Measurements from ENCODE around the gene MTLN. TPM values are rescaled to one million over a fixed set of nuclear protein-coding genes. Genes with fewer than 3 reads are reported as not detected.
A peak's percentile ranks its signal among the peaks of the same experiment; 100 is the strongest.

The MTLN gene
- total RNA-seq, 1 donor, result 45.8 TPM

- DNase-seq (ENCODE audit: low read depth), result peak; percentile 41
- TF ChIP-seq CTCF (IDR thresholded peaks at IDR 0.05; ENCODE audit: insufficient read depth, low read depth, low read length), result no peak
- no peak overlapping the region for H3K4me3 ChIP-seq (ENCODE audit: low read depth, low read length)
These were observed 38.8 kb downstream of the MTLN start for GRCh38 chr2:110173523-110173922.

- DNase-seq (ENCODE audit: low read depth), result no peak
- TF ChIP-seq CTCF (IDR thresholded peaks at IDR 0.05; ENCODE audit: insufficient read depth, low read depth, low read length), result no peak
- H3K4me3 ChIP-seq (ENCODE audit: low read depth, low read length), result no peak overlapping the region
These were observed 39.8 kb downstream of the MTLN start for GRCh38 chr2:110172506-110172905.

- no peak overlapping the region for H3K4me3 ChIP-seq (ENCODE audit: low read depth, low read length)
- TF ChIP-seq CTCF (IDR thresholded peaks at IDR 0.05; ENCODE audit: insufficient read depth, low read depth, low read length), result no peak
- DNase-seq (ENCODE audit: low read depth), result no peak
These were observed 42.2 kb downstream of the MTLN start for GRCh38 chr2:110170102-110170501.

GRCh38 chr2:110167326-110168000 lies 44.9 kb downstream of the MTLN start:
- no peak overlapping the region for H3K4me3 ChIP-seq (ENCODE audit: low read depth, low read length)
- no peak for DNase-seq (ENCODE audit: low read depth)
- TF ChIP-seq CTCF (IDR thresholded peaks at IDR 0.05; ENCODE audit: insufficient read depth, low read depth, low read length), result no peak

GRCh38 chr2:110166266-110166665 lies 46.1 kb downstream of the MTLN start:
- H3K4me3 ChIP-seq (ENCODE audit: low read depth, low read length), result no peak overlapping the region
- no peak for TF ChIP-seq CTCF (IDR thresholded peaks at IDR 0.05; ENCODE audit: insufficient read depth, low read depth, low read length)
- DNase-seq (ENCODE audit: low read depth), result no peak

Other genes with a start within 250 kb of the MTLN start
- 2.2 and 2.9 TPM in 2 replicates for gene MALL, start 96.7 kb downstream of the MTLN start, total RNA-seq
- 4.3 and 4.8 TPM in 2 replicates for gene NPHP1, start 7.5 kb downstream of the MTLN start, total RNA-seq

Data from fibroblast of villous mesenchyme (primary cell).